HG02852 (cell line): ENCODE results near the gene TMEM255B.

Experiments used
- ATAC-seq: cut with Tn5 transposase; IDR thresholded peaks from one replicate; pipeline ENCODE4 v1.9.1; 2021; ENCODE audit warnings: mild to moderate bottlenecking, moderate library complexity; ENCODE audit not compliant: unreplicated experiment

Gene TMEM255B

GRCh38 chr13:113801289-113801961 lies 42.4 kb downstream of the TMEM255B start:
- no peak for ATAC-seq

- no peak for ATAC-seq
Observed at GRCh38 chr13:113802090-113802531, 43.1 kb downstream of the TMEM255B start.

- no peak for ATAC-seq
Observed at GRCh38 chr13:113802761-113803160, 43.7 kb downstream of the TMEM255B start.

- no peak for ATAC-seq
Observed at GRCh38 chr13:113803409-113804016, 44.5 kb downstream of the TMEM255B start.

GRCh38 chr13:113804017-113804702 lies 45.1 kb downstream of the TMEM255B start:
- ATAC-seq, result no peak

GRCh38 chr13:113804703-113805430 lies 45.8 kb downstream of the TMEM255B start:
- ATAC-seq, result no peak

GRCh38 chr13:113805431-113806103 lies 46.5 kb downstream of the TMEM255B start:
- ATAC-seq, result no peak

GRCh38 chr13:113806104-113806471 lies 47.1 kb downstream of the TMEM255B start:
- no peak for ATAC-seq

- no peak for ATAC-seq
Observed at GRCh38 chr13:113806526-113806925, 47.5 kb downstream of the TMEM255B start.

- ATAC-seq, result no peak
Observed at GRCh38 chr13:113808058-113808834, 49.2 kb downstream of the TMEM255B start.

GRCh38 chr13:113809934-113810333 lies 50.9 kb downstream of the TMEM255B start:
- no peak for ATAC-seq

GRCh38 chr13:113810640-113811039 lies 51.6 kb downstream of the TMEM255B start:
- no peak for ATAC-seq

- ATAC-seq, result no peak
Observed at GRCh38 chr13:113811081-113811928, 52.3 kb downstream of the TMEM255B start.

- no peak for ATAC-seq
Observed at GRCh38 chr13:113812178-113813040, 53.4 kb downstream of the TMEM255B start.

- no peak for ATAC-seq
Observed at GRCh38 chr13:113813070-113813748, 54.2 kb downstream of the TMEM255B start.

- no peak for ATAC-seq
Observed at GRCh38 chr13:113813749-113814434, 54.9 kb downstream of the TMEM255B start.

- no peak for ATAC-seq
Observed at GRCh38 chr13:113814435-113814821, 55.4 kb downstream of the TMEM255B start.
